GM18873 (cell line): ENCODE data around the gene ENPP1.
A peak's percentile ranks its signal among the peaks of the same experiment; 100 is the strongest.

ENCODE experiments used
- ATAC-seq: cut with Tn5 transposase; IDR thresholded peaks from one replicate; pipeline ENCODE4 v1.9.1; 2021; ENCODE audit warnings: mild to moderate bottlenecking, moderate library complexity, moderate number of reproducible peaks; ENCODE audit not compliant: unreplicated experiment, low FRiP score

ENPP1 gene

DNA sequence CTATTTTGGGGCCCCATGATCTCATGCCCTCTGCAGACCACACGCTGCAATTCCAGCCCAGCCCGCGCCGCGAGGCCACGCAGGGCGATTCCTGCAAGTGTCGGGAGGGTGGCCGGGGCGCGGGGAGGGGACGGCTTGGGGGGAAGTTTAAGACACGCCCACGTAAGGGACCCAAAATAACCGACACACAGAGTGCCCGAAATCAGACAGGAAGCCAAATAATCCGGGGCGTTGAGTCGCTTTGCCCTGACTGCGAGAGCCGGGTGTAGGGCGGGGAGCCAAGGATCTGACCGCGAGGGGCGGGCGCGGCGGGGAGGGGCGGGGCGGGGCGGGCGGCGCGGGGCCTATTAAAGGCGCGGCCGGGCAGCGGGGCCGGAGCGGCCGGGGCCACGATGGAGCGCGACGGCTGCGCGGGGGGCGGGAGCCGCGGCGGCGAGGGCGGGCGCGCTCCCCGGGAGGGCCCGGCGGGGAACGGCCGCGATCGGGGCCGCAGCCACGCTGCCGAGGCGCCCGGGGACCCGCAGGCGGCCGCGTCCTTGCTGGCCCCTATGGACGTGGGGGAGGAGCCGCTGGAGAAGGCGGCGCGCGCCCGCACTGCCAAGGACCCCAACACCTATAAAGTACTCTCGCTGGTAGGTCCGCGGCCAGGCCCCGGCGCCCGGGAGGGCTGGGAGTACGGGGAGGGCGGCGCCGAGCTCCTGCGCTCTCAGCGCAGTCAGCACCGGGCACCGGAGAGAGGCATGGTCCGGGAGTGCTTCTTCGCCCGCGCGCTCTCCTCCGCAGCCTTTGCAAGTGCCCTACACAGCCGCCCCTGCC, at the start of gene ENPP1:
TSS of gene ENPP1 (plus strand) at position 377 of the 816 bp plus-strand sequence. CDS start at position 393, 16 bp downstream.
- peak; percentile 49 for ATAC-seq

DNA sequence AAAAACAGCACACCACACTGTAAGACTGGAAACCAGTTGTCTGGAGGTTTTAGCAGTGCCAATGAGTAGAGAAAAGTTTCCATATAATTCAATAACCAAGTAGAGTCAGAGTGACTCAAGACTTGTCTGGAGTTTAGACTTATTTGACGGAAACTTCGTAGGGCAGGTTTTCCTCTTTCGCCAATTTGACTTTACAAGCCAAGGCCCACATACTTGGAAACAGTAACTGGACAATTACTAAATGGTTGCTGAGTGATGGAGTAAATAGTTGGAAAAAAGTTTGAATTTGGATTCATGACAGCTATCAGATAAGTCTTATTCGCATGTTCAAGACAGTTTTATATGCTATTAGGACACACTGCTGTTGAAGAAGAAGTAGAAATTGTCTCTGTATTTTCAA, 48.9 kb upstream of the ENPP1 start:
- ATAC-seq: no peak

GRCh38 chr6:131761060-131761761, 46.6 kb upstream of the ENPP1 start:
- no peak for ATAC-seq

DNA sequence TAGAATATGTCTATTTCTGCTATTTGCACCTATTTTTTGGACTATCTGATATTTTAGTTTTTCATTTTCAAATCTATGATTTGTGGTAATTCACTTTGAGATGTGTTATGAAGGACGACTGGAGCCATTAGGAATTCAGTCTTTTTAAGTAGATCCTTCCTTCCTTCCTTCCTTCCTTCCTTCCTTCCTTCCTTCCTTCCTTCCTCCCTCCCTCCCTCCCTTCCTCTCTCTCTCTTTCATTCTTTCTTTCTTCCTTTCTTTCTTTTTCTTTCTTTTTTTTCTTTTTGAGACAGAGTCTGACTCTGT, 46.1 kb upstream of the ENPP1 start:
- ATAC-seq: no peak

- no peak for ATAC-seq
Observed at GRCh38 chr6:131762984-131763383, 44.8 kb upstream of the ENPP1 start.

DNA sequence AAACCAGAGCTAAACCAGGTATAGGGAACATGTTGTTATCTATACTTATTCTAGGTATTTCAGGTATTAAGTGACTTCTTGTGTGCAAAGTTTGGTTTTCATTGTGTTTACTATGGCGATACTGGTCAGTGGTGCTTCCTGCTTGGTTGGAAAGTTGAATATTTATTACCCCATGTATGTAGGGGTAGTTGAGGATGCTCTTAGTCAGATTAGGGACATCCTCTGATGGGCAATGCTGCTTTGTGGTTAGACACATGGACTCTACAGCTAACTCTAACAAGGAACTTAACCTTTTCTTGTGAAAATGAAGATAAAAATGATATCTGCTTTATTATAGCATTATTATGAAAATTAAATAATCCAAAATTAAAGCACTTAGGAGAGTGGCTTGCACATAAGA, 44.1 kb upstream of the ENPP1 start:
- no peak for ATAC-seq

- ATAC-seq: no peak
Observed at GRCh38 chr6:131764350-131764749, 43.5 kb upstream of the ENPP1 start.

DNA sequence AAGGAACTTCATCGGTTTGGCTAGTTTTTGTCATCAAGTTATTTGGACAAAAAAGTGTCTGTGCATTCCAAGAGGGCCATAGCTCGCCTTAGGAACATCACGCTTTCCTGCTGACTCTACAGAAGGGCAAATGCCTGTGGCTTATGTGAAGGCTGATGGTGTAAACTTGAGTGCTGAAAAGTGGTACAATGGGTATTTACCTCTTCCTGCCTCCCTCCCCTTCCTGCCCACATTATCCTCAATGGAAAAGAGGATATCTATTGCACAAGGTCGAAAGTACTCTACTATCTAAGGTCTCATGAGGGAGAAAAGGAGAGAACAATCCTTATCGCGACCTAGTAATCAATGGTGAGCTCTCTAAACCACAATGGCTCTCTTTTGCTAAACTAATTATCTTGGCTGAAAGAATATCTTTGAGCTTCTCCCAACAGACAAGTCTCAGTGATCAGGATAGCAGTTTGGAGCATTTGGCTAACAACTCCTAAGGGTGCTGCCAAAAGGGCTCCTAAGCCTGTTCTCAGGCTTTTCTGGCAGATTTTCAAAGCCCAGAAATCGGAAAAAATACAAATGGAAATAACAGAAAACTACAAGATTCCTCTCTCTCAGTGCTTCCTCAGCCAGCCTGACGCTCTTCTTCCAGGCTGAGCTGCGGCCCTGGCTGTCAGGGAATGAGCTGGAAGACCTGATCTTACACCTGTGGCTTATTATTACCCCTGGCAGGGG, 42.6 kb upstream of the ENPP1 start:
- no peak for ATAC-seq

- ATAC-seq: no peak
Observed at GRCh38 chr6:131765804-131766135, 42.0 kb upstream of the ENPP1 start.

DNA sequence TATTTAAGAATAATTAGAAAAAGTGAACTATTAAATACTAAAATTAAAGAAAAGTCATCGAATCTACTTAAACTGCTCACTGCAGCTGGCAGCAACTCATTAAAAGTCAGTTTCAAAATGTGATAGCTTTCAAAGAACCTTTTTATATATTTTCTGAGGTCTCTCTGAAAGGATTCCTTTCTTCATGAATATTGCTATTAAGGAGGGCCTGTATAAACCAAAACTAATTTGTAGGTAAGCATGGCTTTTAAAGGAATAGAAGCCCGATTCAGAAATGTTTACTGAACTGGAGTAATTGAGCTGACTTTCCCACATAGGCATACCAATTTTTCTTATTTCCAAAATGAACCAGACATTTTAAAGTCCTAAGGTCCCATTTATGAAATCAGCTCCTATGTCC, 41.2 kb upstream of the ENPP1 start:
- ATAC-seq: no peak

GRCh38 chr6:131768964-131769363, 38.9 kb upstream of the ENPP1 start:
- ATAC-seq: no peak

DNA sequence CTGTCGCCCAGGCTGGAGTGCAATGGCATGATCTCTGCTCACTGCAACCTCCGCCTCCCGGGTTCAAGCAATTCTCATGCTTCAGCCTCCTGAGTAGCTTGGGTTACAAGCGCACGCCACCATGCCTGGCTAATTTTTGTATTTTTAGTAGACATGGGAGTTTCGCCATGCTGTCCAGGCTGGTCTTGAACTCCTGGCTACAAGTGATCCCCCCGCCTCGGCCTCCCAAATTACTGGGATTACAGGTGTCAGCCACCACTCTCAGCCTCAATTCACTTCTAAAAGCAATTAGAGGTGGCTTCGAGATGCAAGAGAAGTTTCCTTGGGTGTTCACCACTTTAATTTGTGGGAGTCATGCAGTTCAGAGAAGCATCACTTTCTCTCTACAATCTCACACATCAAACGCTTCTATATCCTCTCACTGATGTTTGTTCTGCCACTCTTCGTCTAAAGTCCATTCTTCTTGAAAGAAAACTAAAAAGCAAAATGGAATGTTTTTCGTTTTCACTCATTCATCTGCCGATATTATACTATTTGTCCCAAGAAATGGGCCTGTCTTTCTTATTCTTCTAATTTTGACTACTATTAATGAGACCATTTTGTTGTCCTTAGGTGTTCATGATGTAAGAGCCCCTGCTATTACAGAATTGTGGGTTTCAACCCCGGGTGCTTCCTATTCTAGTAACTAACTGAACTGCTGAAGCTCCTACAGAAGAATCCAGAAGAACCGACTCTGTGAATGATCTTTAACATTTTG, 38.3 kb upstream of the ENPP1 start:
- no peak for ATAC-seq

DNA sequence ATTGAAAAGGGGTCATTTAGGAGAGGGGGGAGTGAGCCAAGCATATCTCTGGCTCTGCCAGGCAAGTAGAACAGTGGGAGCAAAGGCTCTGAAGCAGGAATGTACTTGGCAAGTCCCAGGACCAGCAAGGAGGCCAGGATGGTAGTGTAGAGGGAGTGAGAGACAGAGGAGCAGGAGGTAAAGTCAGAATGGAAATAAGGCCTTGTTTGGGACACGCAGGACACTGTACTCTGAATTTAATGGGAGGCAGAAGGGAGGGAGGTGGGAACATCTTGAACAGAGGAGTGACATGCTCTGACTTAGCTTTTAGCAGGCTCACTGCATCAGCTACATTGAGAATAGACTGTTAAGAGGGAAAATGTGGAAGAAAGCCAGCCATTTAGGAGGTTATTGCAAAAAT, 37.0 kb upstream of the ENPP1 start:
- ATAC-seq: no peak

- no peak for ATAC-seq
Observed at GRCh38 chr6:131773284-131773950, 34.4 kb upstream of the ENPP1 start.

GRCh38 chr6:131775886-131776285, 31.9 kb upstream of the ENPP1 start:
- no peak for ATAC-seq

- ATAC-seq: no peak
Observed at GRCh38 chr6:131776985-131777384, 30.8 kb upstream of the ENPP1 start.

DNA sequence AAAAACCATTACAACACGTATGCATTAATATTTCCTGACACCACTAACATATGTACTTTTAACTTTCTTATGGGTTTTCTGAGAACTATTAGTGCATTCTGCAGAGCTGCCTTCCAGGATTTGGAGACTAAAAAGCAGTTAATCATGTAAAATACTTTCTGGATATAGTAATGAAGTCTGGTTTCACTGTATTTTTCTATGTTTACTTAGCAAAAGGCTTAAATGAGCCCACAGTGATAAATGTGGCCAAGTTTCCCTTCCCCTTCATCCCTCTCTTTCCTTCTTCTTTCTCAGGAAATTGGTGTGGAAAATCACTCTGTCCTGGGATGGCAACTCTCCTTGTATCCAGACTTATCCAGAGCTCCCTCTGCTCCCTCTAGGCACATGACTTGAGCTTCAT, 29.7 kb upstream of the ENPP1 start:
- no peak for ATAC-seq

GRCh38 chr6:131779304-131779703, 28.5 kb upstream of the ENPP1 start:
- no peak for ATAC-seq

- no peak for ATAC-seq
Observed at GRCh38 chr6:131780600-131780999, 27.2 kb upstream of the ENPP1 start.

GRCh38 chr6:131781687-131782086, 26.1 kb upstream of the ENPP1 start:
- no peak for ATAC-seq
